ENCODE results near the gene OR10H5.
"Not testable (repeated sequence)": the region's sequence is repeated elsewhere in the genome, so short reads cannot be mapped to it uniquely, and the experiment has no call there.

Gene OR10H5

DNA sequence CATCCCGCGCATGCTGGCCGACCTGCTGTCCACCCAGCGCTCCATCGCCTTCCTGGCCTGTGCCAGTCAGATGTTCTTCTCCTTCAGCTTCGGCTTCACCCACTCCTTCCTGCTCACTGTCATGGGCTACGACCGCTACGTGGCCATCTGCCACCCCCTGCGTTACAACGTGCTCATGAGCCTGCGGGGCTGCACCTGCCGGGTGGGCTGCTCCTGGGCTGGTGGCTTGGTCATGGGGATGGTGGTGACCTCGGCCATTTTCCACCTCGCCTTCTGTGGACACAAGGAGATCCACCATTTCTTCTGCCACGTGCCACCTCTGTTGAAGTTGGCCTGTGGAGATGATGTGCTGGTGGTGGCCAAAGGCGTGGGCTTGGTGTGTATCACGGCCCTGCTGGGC, 6.8 kb downstream of the OR10H5 start:
- FAIRE-seq; DNase-seq (ENCODE audit: extremely low spot score, insufficient read length, low read depth): not testable (repeated sequence)

DNA sequence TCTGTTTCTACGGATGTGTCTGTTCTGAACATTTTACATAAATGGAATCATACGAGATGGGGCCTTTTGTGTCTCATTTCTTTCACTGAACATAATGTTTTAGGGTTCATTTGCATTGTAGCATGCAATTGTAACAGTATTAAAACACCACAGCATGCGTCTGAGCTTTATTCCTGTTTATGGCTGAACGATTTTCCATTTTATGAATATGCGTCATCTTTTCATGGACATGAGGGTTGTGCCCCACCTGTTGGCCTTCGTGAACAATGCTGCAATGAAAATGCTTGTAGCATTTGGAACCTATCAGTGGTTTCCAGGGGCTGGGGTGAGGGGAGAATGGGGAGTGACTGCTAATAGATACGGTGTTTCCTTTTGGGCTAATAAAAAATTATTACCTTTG, 22.9 kb downstream of the OR10H5 start:
- no peak for DNase-seq (ENCODE audit: extremely low spot score, insufficient read length, low read depth)
- no peak for FAIRE-seq

DNA sequence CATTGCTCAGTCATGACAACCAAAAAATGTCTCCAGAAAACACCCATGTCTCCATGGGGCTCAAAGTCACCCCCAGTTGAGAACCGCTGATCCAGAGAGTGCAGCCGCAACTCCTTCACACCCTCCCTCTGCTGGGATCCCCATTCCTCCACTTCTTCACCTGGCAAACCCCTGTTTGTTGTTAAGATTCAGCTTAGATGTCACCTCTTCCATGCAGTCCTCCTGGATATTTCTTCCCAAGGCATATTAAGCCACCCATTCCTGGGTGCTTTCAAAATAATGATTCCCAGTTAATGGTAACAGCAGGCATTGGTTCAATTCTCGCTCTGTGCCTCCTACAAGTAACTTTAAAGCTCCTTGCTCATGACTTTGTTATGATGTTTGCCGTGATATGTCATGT, 24.0 kb downstream of the OR10H5 start:
- no peak for FAIRE-seq

DNA sequence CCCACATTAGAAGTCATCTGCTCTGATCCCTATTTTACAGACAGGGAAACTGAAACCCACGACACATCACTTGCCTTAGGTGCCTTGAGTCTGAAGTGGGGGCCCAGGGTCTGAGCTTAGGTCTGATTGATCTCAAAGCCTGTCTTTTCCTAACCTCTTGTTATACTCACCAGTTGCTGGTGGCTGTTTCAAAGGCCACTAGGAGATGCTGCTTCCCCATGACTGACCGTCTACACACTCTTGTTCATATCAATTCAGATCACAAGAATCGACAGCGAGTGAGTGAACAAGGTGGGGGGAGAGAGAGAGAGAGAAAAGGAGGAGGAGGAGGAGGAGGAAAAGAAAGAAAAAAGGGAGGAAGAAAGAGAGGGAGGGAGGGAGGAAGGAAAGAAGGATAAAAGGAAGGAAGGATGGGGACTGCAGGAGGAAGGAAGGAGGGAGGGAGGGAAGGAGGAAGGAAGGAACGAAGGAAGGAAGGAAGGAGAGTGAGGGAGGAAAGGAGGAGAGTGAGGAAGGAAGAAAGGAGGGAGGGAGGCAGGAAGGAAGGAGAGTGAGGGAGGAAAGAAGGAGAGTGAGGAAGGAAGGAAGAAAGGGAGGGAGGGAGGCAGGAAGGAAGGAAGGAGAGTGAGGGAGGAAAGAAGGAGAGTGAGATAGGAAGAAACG, 24.7 kb downstream of the OR10H5 start:
- DNase-seq (ENCODE audit: extremely low spot score, insufficient read length, low read depth) (no peak), FAIRE-seq (no peak)

More for the DNA sequence above, 24.0 kb downstream of the OR10H5 start:
- no peak for DNase-seq (ENCODE audit: extremely low spot score, insufficient read length, low read depth)

DNA sequence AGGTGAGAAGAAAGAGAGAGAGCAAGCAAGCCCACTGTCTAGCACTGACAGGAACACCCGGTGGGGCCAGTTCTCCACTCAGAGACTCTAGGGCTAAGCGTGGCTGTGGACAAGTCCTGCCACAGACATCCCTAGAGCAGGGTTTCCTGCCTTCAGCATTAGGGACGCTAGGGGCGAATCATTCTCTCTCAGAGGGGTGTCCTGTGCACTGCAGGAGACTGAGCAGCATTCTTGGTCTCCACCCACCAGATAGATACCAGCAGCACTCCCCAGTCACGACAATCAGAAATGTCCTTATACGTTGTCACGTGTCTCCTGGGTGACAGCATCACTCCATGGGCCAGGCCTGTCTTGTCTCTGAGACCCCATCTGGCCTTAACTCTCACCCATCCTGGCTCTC, 26.5 kb downstream of the OR10H5 start:
- FAIRE-seq = no peak
- no peak for DNase-seq (ENCODE audit: extremely low spot score, insufficient read length, low read depth)

DNA sequence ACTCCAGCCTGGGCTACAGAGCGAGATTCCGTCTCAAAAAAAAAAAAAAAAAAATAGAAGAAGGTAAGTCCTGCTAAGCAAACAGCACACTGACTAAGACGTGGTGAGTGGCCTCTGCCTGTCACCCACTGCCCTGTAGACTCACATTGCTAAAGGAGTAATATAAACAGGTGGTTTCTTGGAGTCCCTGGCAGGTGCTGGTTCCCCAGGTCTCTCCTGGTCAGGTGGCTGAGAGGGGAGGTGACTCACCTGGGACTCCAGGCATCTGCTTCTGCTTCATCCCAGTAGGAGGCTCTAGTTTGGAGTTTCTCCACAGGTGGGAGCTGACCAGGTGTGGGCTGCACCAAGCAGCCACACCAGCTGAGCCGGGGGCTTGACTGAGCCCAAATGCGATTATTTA, 27.8 kb downstream of the OR10H5 start, which contains the start of gene OR10H1:
Gene OR10H1, minus strand, starts transcription at position 359 of the 400 bp plus-strand sequence. CDS start 7,627 bp downstream, outside the sequence.
- no peak for FAIRE-seq
- DNase-seq (ENCODE audit: extremely low spot score, insufficient read length, low read depth) = no peak

DNA sequence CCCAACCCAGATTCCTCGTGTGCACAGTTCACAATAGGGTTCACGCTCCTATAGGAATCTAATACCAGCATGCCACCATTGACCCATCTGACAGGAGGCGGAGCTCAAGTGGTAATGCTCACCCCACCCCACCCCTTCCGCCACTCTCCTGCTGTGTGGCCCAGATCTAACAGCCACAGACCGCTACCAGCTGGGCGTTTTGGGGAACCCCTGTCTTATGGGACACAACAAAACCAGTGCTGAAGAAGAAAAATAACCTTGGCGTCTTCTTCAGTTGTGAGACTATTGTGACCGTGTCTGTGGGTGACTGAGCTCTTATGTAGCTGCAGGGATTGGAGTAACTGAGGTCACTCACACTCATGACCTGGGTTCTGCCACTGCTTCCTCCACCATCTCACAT, 33.2 kb downstream of the OR10H5 start:
- FAIRE-seq (no peak), DNase-seq (ENCODE audit: extremely low spot score, insufficient read length, low read depth) (no peak)

DNA sequence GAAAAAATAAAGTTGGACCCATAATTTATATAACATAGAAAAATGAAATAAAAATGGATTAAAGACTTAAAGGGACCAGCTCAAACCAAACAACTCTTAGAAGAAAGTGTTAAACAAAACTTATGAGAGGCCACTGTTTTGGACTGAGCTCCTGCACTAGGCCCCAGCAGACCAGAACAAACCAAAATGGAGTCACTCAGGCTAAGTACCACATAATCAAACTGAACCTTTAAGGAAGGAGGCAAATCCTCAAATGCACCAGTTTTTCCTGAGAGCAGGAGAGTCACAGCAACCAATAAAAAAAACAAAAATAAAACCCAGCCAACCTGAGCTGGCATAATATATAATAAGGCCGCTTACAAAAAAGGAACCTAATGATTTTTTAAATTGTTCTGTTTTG, 38.3 kb downstream of the OR10H5 start:
- no peak for FAIRE-seq
- no peak for DNase-seq (ENCODE audit: extremely low spot score, insufficient read length, low read depth)

DNA sequence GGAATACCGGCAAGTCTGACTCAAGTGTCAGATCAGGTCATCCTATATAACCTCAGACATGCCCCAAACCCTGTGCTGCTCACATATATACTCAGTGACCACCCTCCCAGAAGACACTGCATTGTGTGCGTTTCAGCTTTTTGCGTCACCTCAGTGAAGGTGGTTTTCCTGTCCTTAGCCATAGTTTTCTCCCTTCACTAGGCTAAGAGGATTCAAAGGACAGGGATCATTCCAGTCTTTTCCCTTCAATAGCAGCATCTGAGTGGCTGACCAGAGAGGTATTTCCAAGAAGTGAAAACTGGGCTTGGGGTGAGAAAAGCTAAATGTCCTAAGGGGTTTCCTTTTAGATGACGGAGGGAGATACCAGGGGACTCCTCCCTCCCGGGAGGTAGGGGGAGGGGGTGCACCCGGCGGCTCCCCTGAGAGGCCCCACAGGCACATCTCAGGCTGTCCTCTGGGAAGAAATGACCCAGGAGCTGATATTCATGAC, 40.7 kb downstream of the OR10H5 start:
- FAIRE-seq = no peak
- no peak for DNase-seq (ENCODE audit: extremely low spot score, insufficient read length, low read depth)

DNA sequence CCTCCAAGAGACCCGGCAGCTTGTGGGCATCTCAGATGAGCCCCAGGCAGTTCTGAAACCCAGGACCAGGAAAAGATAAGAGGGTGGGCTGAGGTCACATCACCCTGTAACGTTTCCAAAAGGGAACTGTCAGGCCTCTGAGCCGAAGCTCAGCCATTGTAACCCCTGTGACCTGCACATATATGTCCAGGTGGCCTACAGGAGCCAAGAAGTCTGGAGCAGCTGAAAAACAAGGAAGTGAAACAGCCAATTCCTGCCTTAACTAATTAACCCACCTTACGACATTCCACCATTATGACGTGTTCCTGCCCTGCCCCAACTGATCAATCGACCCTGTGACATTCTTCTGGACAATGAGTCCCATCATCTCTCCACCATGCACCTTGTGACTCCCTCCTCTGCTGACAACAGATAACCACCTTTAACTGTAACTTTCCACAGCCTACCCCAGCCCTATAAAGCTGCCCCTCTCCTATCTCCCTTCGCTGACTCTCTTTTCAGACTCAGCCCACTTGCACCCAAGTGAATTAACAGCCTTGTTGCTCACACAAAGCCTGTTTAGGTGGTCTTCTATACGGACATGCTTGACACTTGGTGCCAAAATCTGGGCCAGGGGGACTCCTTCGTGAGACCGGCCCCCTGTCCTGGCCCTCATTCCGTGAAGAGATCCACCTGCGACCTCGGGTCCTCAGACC, 41.3 kb downstream of the OR10H5 start:
- not testable (repeated sequence) for DNase-seq (ENCODE audit: extremely low spot score, insufficient read length, low read depth); FAIRE-seq

DNA sequence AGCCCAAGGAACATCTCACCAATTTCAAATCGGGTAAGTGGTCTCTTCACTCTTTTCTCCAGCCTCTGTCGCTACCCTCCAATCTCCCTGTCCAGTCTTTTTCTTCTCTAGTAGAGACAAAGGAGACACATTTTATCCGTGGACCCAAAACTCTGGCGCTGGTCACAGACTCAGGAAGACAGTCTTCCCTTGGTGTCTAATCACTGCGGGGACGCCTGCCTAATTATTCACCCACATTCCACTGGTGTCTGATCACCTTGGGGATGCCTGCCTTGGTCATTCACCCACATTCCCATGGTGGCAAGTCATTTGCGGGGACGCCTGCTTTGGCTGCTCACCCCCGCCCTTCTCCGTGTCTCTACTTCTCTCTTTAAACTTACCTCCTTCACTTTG, 41.8 kb downstream of the OR10H5 start:
- no peak for DNase-seq (ENCODE audit: extremely low spot score, insufficient read length, low read depth)
- FAIRE-seq = no peak

DNA sequence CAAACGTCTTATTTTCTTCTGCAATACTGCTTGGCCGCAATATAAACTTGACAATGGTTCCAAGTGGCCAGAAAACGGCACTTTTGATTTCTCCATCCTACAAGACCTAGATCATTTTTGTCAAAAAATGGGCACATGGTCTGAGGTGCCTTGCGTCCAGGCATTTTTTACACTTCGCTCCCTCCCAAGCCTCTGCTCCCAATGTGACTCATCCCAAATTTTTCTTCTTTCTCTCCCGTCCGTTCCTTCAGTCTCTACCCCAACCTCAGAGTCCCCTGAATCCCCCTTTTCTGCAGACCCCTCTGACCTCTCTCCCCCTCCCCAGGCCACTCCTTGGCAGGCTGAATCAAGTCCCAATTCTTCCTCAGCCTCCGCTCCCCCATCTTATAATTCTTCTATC, 42.3 kb downstream of the OR10H5 start:
- DNase-seq (ENCODE audit: extremely low spot score, insufficient read length, low read depth) (no peak), FAIRE-seq (no peak)

DNA sequence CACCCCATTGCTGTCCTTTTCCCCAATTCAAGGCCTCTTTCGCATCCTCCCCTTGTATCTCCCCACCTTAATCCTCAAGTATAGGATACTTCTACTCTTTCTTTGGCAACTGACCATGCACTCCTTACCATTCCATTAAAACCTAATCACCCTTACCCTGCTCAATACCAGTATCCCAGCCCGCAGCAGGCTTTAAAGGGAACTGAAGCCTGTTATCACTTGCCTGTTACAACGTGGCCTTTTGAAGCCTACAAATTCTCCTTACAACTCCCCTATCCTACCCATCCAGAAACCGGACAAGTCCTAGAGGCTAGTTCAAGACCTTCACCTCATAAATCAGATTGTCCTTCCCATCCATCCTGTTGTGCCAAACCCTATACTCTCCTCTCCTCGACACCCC, 44.2 kb downstream of the OR10H5 start:
- FAIRE-seq = no peak

DNA sequence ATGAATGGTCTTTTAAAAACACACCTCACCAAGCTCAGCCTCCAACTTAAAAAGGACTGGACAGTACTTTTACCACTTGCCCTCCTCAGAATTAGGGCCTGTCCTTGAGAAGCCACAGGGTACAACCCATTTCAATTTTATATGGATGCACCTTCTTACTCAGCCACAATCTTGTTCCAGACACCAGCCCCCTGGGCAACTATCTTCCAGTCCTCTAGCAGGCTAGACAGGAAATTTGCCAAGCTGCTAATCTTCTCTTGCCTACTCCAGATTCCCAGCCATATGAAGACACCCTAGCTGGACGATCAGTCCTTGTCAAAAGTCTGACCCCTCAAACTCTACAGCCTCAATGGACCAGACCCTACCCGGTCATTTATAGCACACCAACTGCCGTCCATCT, 46.8 kb downstream of the OR10H5 start:
- not testable (repeated sequence) for DNase-seq (ENCODE audit: extremely low spot score, insufficient read length, low read depth); FAIRE-seq

More for the DNA sequence above, 44.2 kb downstream of the OR10H5 start:
- no peak for DNase-seq (ENCODE audit: extremely low spot score, insufficient read length, low read depth)

DNA sequence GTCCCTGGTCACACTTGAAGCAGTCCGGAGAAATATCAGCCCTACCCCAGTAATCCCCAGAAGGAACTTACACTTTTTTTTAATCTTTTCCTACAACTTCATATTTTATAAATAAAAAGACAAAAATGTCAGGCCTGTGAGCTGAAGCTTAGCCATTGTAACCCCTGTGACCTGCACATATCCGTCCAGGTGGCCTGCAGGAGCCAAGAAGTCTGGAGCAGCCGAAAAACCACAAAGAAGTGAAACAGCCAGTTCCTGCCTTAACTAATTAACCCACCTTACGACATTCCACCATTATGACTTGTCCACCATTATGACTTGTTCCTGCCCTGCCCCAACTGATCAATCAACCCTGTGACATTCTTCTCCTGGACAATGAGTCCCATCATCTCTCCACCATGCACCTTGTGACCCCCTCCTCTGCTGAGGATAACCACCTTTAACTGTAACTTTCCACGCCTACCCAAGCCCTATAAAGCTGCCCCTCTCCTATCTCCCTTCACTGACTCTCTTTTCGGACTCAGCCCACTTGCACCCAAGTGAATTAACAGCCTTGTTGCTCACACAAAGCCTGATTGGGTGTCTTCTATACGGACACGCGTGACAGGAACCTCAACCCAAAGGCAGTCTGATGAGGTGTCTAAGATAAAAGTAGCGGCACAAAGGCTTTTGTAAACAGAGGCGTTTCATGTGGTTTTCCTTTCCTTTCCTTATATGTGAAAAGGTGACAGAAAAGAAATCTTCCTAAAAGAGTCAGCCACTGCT, 48.3 kb downstream of the OR10H5 start:
- FAIRE-seq; DNase-seq (ENCODE audit: extremely low spot score, insufficient read length, low read depth): not testable (repeated sequence)

DNA sequence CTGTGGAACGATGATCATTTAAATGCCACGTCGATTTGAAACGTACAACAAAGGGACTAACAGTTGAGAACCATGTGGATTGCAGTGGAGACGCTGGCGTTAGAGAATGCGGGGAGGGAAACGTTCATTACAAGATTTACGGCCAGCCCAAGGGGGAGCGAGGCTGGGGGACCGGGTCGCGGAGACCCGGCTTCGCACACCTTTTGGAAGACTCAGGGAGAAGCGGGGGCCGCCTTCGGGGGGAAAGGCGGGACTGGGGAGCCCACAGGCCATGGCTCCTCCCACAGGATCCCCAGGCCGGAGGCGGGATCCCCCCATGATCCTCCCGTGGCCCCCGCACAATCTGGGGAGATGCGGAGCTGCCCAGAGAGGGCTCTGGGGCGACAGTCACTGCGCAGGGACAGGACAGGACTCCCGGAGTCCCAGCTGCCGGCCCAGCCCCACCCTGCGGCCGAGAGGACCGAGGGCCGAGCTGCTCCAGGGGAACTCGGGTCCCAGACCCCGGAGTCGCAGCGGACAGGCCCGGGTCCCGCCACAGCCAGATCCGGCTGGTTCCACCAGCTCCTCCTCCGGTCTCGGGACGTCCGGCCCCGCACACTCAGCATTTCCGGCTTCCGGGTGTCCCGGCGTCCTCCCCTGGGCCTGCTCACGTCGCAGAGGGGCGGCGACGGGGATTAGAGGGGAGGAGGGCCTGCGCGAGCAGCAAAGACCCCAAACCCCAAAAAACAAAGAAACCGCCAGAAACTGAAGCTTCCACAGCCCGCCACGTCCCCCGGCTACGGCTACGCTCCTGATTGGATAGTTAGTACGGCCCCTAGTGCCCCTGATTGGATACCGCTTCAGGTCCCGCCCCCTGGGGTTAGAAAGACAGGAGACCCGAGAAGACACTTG, 49.1 kb downstream of the OR10H5 start:
- DNase-seq (ENCODE audit: extremely low spot score, insufficient read length, low read depth) = peak; percentile 82
- peak; percentile 94 for FAIRE-seq

DNA sequence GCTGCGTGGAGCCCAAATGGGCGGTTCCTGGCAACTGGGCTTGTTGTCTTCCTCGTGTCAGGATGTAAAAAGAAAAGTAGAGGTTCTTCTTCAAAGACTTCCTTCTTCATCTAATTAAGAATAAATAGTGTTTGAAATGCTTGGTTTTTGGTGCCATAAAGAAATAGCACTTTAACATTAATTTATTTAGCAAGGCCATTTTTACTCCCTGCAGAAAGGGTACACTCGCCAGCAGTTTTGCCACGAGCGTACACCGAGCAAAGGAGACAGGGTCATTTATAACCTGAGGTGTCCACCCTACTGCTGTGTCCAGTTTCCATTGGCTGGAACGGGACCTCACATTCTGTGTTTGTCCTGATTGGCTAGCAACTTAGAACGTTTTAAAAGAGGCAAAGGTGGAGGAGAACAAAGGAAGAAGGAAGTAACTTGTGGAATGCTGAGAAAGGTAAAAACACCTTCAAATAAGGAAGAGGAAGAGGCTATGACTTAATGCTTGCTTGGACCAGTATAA, 49.8 kb downstream of the OR10H5 start:
- no peak for FAIRE-seq
- no peak for DNase-seq (ENCODE audit: extremely low spot score, insufficient read length, low read depth)

DNA sequence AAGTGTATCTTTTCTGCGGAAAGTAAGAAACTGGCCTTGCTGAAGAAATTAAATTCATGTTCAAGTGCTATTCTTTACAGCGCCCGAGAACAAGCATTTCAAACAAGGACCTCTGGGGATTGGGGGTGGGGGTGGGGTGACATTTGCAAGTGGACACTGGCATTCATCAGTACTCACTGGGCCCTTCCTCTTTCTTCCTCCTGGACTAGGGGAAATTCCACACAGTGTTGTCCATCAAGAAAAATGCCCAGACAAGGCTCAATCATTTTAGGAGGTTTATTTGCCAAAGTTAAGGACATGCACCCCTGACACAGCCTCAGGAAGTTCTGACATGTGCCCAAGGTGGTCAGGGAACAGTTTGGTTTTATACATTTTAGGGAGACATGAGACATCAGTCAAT, 50.9 kb downstream of the OR10H5 start:
- DNase-seq (ENCODE audit: extremely low spot score, insufficient read length, low read depth) (no peak), FAIRE-seq (no peak)

DNA sequence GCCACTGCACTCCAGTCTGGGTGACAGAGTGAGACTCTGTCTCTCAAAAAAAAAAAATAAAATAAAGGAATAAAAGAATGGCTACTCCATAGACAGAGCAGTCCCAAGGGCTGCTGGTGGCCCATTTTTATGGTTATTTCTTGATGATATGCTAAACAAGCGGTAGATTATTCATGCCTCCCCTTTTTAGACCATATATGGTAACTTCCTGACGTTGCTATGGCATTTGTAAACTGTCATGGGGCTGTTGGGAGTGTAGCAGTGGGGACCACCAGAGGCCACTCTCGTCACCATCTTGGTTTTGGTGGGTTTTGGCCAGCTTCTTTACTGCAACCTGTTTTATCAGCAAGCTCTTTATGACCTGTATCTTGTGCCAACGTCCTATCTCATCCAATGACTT, 52.4 kb downstream of the OR10H5 start:
- DNase-seq (ENCODE audit: extremely low spot score, insufficient read length, low read depth); FAIRE-seq: not testable (repeated sequence)

DNA sequence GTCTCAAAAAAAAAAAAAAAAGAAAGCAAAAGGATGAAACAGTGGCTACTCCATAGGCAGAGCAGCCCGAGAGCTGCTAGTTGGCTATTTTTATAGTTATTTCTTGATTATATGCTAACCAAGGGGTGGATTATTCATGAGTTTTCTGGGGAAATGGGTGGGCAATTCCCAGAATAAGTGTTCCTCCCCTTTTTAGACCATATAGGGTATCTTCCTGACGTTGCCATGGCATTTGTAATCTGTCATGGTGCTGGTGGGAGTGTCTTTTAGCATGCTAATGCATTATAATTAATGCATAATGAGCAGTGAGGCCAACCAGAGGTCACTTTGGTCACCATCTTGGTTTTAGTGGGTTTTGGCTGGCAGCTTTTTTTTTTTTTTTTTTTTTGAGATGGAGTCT, 53.4 kb downstream of the OR10H5 start:
- DNase-seq (ENCODE audit: extremely low spot score, insufficient read length, low read depth) (no peak), FAIRE-seq (no peak)
